Left lobe of liver (tissue), 2 donors: ENCODE results near the gene P2RX1. TPM values are rescaled to one million over a fixed set of nuclear protein-coding genes. Genes with fewer than 3 reads are reported as not detected.
"Not testable (repeated sequence)": the region's sequence is repeated elsewhere in the genome, so short reads cannot be mapped to it uniquely, and the experiment has no call there.

ENCODE experiments used
- ATAC-seq: fragments of 200-7000 bp; cut with Tn5 transposase; one replicate; pipeline ENCODE4 v1.9.1; 2020; ENCODE audit warnings: mild to moderate bottlenecking, moderate library complexity
- DNase-seq: peaks from one replicate; pipeline ENCODE4 v3.0.0-alpha.2; 2020; ENCODE audit warnings: low spot score
- total RNA-seq: library from RNA; stranded (reverse); gene quantifications from one replicate; pipeline ENCODE4 v1.2.1, GENCODE V29; 2021
- donor health status: DM: no; HTN: no; CAD: no; lungs with moderate emphysema.
- donor health status: DM: no; HTN: yes; CAD: no.

P2RX1 gene
- total RNA-seq, 1 donor from 2014 or later: 0.13 TPM

- ATAC-seq: no peak
- DNase-seq: no peak
Measured at GRCh38 chr17:3861761-3862681, 54.2 kb downstream of the P2RX1 start.

GRCh38 chr17:3860939-3861700 lies 55.1 kb downstream of the P2RX1 start:
- no peak for DNase-seq
- ATAC-seq: no peak

- ATAC-seq (no peak), DNase-seq (no peak)
Measured at GRCh38 chr17:3859940-3860339, 56.3 kb downstream of the P2RX1 start.

- no peak for ATAC-seq
- no peak for DNase-seq
Measured at GRCh38 chr17:3857261-3858105, 58.8 kb downstream of the P2RX1 start.

- DNase-seq: not testable (repeated sequence)
Measured at GRCh38 chr17:3854204-3854603, 62.1 kb downstream of the P2RX1 start.

GRCh38 chr17:3852561-3852960 lies 63.7 kb downstream of the P2RX1 start:
- ATAC-seq (no peak), DNase-seq (no peak)

More at GRCh38 chr17:3854204-3854603, 62.1 kb downstream of the P2RX1 start:
- not testable (repeated sequence) for ATAC-seq

GRCh38 chr17:3851461-3852100 lies 64.7 kb downstream of the P2RX1 start:
- ATAC-seq (no peak), DNase-seq (no peak)

DNA sequence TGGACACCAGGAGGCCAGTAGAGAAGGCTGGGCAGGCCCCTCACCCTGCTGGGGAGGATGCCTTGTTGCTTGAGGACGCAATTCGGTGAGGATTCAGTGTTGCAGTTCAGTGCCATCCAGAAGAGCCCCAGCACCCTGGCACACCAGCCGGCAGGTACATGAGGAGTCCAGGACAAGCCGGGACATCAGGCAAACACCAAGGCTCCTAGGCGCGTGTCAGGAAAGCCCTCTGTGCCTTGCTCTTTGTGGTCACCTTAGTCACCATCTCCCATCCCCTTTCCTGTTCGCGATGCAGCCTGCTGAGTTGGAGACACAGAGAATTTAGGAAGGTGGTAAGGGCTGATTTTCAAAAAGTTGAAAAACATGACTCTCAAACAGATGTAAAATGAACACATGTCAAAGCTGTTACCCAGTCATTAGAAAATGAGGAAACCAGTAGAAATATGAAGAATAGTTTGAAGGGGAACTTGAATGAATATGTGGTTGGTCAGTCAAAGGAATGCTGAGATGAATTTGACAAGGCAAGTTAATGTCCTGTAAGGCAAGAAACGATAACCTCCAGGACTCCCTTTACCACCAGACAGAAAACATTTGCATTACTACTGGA lies 67.9 kb downstream of the P2RX1 start:
- ATAC-seq (no peak), DNase-seq (no peak)

DNA sequence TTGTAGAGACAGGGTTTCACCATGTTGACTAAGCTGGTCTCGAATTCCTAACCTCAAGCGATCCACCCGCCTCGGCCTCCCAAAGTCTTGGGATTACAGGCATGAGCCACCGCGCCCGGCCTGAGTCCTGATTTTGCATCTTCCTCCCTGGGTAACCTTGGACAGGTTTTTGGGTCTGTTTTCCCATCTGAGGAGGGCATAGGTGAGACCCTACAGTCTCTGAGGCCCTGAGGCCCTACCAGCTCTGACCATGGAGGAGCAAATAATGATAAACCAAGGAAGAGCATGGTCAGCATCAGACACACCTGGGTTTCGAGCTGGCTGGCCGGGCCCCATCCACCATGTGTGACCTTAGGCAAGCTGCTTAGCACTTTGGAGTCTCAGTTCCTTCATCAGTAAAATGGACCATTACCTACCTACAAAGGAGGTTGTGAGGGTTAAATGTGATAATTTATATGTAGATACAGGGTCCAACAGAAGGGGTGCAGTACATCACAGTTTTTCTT lies 69.0 kb downstream of the P2RX1 start:
- DNase-seq (no peak), ATAC-seq (no peak)

Other genes with a start within 250 kb of the P2RX1 start
- 12.4 TPM for gene TAX1BP3, start 247.9 kb downstream of the P2RX1 start, total RNA-seq
- 26.6 TPM for gene EMC6, start 247.7 kb downstream of the P2RX1 start, total RNA-seq
- not detected for gene P2RX5, start 220.3 kb downstream of the P2RX1 start, total RNA-seq
- 0.05 TPM for gene HASPIN, start 192.6 kb downstream of the P2RX1 start, total RNA-seq
- 5.6 TPM for gene ITGAE, start 115.3 kb downstream of the P2RX1 start, total RNA-seq
- gene NCBP3, start 70.2 kb downstream of the P2RX1 start, total RNA-seq: 11.5 TPM
- gene CAMKK1, start 23.4 kb downstream of the P2RX1 start, total RNA-seq: 0.35 TPM
- 3.9 TPM for gene ATP2A3, start 48.0 kb upstream of the P2RX1 start, total RNA-seq
- 19.1 TPM for gene ZZEF1, start 226.6 kb upstream of the P2RX1 start, total RNA-seq
- 18.8 TPM for gene CYB5D2, start 226.7 kb upstream of the P2RX1 start, total RNA-seq